ENCODE measurements around the gene PWWP2B.

DNA sequence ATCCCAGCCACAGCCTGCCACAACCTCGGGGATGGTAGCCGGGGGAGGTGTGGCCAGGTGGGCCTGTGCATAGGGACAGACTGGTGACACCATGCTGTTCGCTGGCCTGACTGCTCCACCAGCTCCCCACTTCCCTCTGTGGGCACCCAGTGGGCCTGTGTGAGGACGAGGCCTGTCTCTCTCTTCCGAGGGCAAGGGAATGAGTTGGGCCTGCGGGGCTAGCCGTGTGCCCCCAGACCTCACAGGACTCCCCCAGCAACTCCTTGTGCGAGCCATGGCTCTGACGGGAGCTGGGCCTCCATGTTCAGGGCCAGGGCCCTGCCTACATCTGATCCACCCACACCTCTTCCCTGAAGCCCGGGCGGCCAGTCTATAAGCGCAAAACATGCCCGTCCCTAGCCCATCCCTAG lies 40.5 kb downstream of the PWWP2B start:
- TF ChIP-seq POLR2AphosphoS5 (IDR thresholded peaks at IDR 0.05), result no peak
- TF ChIP-seq, protein P1, sequence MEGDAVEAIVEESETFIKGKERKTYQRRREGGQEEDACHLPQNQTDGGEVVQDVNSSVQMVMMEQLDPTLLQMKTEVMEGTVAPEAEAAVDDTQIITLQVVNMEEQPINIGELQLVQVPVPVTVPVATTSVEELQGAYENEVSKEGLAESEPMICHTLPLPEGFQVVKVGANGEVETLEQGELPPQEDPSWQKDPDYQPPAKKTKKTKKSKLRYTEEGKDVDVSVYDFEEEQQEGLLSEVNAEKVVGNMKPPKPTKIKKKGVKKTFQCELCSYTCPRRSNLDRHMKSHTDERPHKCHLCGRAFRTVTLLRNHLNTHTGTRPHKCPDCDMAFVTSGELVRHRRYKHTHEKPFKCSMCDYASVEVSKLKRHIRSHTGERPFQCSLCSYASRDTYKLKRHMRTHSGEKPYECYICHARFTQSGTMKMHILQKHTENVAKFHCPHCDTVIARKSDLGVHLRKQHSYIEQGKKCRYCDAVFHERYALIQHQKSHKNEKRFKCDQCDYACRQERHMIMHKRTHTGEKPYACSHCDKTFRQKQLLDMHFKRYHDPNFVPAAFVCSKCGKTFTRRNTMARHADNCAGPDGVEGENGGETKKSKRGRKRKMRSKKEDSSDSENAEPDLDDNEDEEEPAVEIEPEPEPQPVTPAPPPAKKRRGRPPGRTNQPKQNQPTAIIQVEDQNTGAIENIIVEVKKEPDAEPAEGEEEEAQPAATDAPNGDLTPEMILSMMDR (IDR thresholded peaks at IDR 0.05), result no peak
- no peak for TF ChIP-seq POLR2A (IDR thresholded peaks at IDR 0.05)
- TF ChIP-seq EP300 (IDR thresholded peaks at IDR 0.05), result no peak

All from sigmoid colon (tissue), 4 donors.